HepG2 (cell line): ENCODE results near the gene CLEC20A. TPM values are rescaled to one million over a fixed set of nuclear protein-coding genes. Genes with fewer than 3 reads are reported as not detected.

Experiments
- ATAC-seq: fragments of 200-7000 bp; cut with Tn5 transposase; 3 replicates; pipeline ENCODE4 v1.9.1; 2020; ENCODE audit warnings: mild to moderate bottlenecking, moderate library complexity
- BruUV-seq: library from RNA; stranded (reverse); fragments of 400-500 nt; replicated peaks from 2 replicates; lab custom pipeline; 2021; lab: Mats Ljungman, UMichigan
- CTCF ChIA-PET: fragments of 300-600 bp; formaldehyde crosslinking; extraction: SDS; loops from one replicate; lab custom pipeline; 2021; ENCODE audit warnings: low total read pairs, inconsistent platforms, low intra/inter-chr PET ratio; lab: Yijun Ruan, JAX
- POLR2A ChIA-PET: fragments of 350-600 bp; sonication (Branson Sonifier 250); formaldehyde crosslinking; loops from one replicate; lab custom pipeline; 2020; ENCODE audit warnings: antibody characterized with exemption, inconsistent platforms; lab: Yijun Ruan, JAX
- DNase-seq: peaks from one replicate; pipeline ENCODE4 v3.0.0-alpha.2; 2015; ENCODE audit warnings: low spot score
- FAIRE-seq: peaks from 3 replicates; lab custom pipeline; 2011; peaks lifted over from hg19 to GRCh38; lab: Jason Lieb, UNC
- H2AFZ ChIP-seq: one replicate; pipeline ENCODE4 v1.6.1; 2011; ENCODE audit warnings: low read length, inconsistent platforms
- H3K27ac ChIP-seq: fragments of 300-600 bp; 3 replicates; pipeline ENCODE4 v1.8.0; 2011; ENCODE audit warnings: mixed run types, mild to moderate bottlenecking, mixed read lengths, low read length, inconsistent platforms; ENCODE audit not compliant: insufficient read depth; ENCODE audit errors: extremely low read length
- H3K27me3 ChIP-seq, 2 experiments: fragments of 200-600 bp in 1 of 2; 2 replicates in 1 of 2; 3 replicates in 1 of 2; pipeline versions ENCODE4 v1.6.0 to v1.8.0; 2011; ENCODE audit warnings: low read length in 2 of 2, mild to moderate bottlenecking in 2 of 2, moderate library complexity in 2 of 2, inconsistent platforms in 1 of 2; ENCODE audit not compliant: insufficient read depth in 2 of 2, control insufficient read depth in 1 of 2
- H3K36me3 ChIP-seq, 2 experiments: fragments of 200-600 bp in 1 of 2; replicated peaks in 1 of 2; 2 replicates in 1 of 2; 3 replicates in 1 of 2; pipeline versions ENCODE4 v1.5.1 to v1.8.0; 2011; ENCODE audit warnings: low read length in 2 of 2, inconsistent platforms in 1 of 2; ENCODE audit not compliant: insufficient read depth in 2 of 2, control insufficient read depth in 1 of 2
- H3K4me1 ChIP-seq: 2 replicates; pipeline ENCODE4 v1.5.1; 2012; ENCODE audit warnings: low read length, inconsistent platforms; ENCODE audit not compliant: insufficient read depth
- H3K4me2 ChIP-seq: 2 replicates; pipeline ENCODE4 v1.6.0; 2011; ENCODE audit warnings: low read depth, low read length, inconsistent platforms
- H3K4me3 ChIP-seq, 3 experiments: fragments of 200-600 bp in 1 of 3; sonication (generic), shearing (Covaris generic) in 1 of 3; replicated peaks in 1 of 3; 2 replicates each; pipeline ENCODE4 v1.5.1; 2011 to 2016; ENCODE audit warnings: low read length in 3 of 3, inconsistent platforms in 2 of 3, low read depth in 2 of 3, mild to moderate bottlenecking in 2 of 3, control low read depth in 1 of 3, mixed read lengths in 1 of 3; ENCODE audit not compliant: insufficient read depth in 1 of 3
- H3K79me2 ChIP-seq: one replicate; pipeline ENCODE4 v1.6.1; 2011; ENCODE audit warnings: low read length, inconsistent platforms; ENCODE audit not compliant: insufficient read depth
- H3K9ac ChIP-seq: 2 replicates; pipeline ENCODE4 v1.6.0; 2011; ENCODE audit warnings: mild to moderate bottlenecking, low read depth, low read length, inconsistent platforms; ENCODE audit not compliant: insufficient read depth
- H3K9me3 ChIP-seq: 2 replicates; pipeline ENCODE4 v1.5.1; 2012; ENCODE audit warnings: mild to moderate bottlenecking, low read length
- H4K20me1 ChIP-seq: 2 replicates; pipeline ENCODE4 v1.6.0; 2011; ENCODE audit warnings: inconsistent platforms, mild to moderate bottlenecking, low read length, moderate library complexity; ENCODE audit not compliant: insufficient read depth
- BRCA1 ChIP-seq: sonication (generic); formaldehyde crosslinking; IDR thresholded peaks from 2 replicates; pipeline ENCODE4 v1.4.0; 2020; ENCODE audit warnings: missing genetic modification reagents
- CBX2 ChIP-seq, 2 experiments: fragments of 200-600 bp in 1 of 2; sonication (generic); formaldehyde crosslinking in 1 of 2; IDR thresholded peaks; 2 replicates each; pipeline versions ENCODE4 v1.7.0 to v1.8.1; 2018 to 2022; ENCODE audit warnings: low read depth in 2 of 2, low read length in 1 of 2, mild to moderate bottlenecking in 1 of 2, missing genetic modification reagents in 1 of 2
- CBX5 ChIP-seq: sonication (generic); formaldehyde crosslinking; IDR thresholded peaks from 2 replicates; pipeline ENCODE4 v1.4.0; 2020; ENCODE audit warnings: missing genetic modification reagents, borderline replicate concordance
- CENPBD1 ChIP-seq: sonication (generic); formaldehyde crosslinking; IDR thresholded peaks from 2 replicates; pipeline ENCODE4 v1.8.0; 2022; ENCODE audit warnings: missing genetic modification reagents, low read depth, mild to moderate bottlenecking, borderline replicate concordance
- FOSL1 ChIP-seq: sonication (generic); formaldehyde crosslinking; IDR thresholded peaks from 2 replicates; pipeline ENCODE4 v1.9.0; 2021; ENCODE audit warnings: missing genetic modification reagents, borderline replicate concordance
- GATA4 ChIP-seq: sonication (generic); IDR thresholded peaks from 2 replicates; pipeline ENCODE4 v1.6.1; 2016; ENCODE audit warnings: antibody characterized with exemption, low read depth, borderline replicate concordance
- HDAC6 ChIP-seq: fragments of 200-600 bp; sonication (generic); IDR thresholded peaks from 2 replicates; pipeline ENCODE4 v1.7.0; 2017; ENCODE audit warnings: mild to moderate bottlenecking, antibody characterized with exemption, low read length, low read depth
- KDM6A ChIP-seq: IDR thresholded peaks from 2 replicates; pipeline ENCODE4 v1.6.1; 2016; ENCODE audit warnings: low read depth
- NFIB ChIP-seq: sonication (generic); formaldehyde crosslinking; IDR thresholded peaks from 2 replicates; pipeline ENCODE4 v1.9.0; 2021; ENCODE audit warnings: missing genetic modification reagents, mild to moderate bottlenecking, borderline replicate concordance
- PLRG1 ChIP-seq: fragments of 450-650 bp; conservative IDR thresholded peaks from 2 replicates; pipeline ENCODE4 v1.6.1; 2016
- POLR2A ChIP-seq, 2 experiments: IDR thresholded peaks; 2 replicates each; pipeline ENCODE4 v1.6.1; 2011; ENCODE audit warnings: low read depth in 2 of 2, low read length in 2 of 2, mild to moderate bottlenecking in 1 of 2, moderate library complexity in 1 of 2; ENCODE audit not compliant: insufficient read depth in 1 of 2
- PRPF4 ChIP-seq: fragments of 200-400 bp; formaldehyde crosslinking; IDR thresholded peaks from 2 replicates; pipeline ENCODE4 v1.6.1; 2016; ENCODE audit warnings: low read length, low read depth; ENCODE audit not compliant: poor library complexity, severe bottlenecking
- RARG ChIP-seq: sonication (generic); formaldehyde crosslinking; IDR thresholded peaks from 2 replicates; pipeline ENCODE4 v1.4.0; 2020; ENCODE audit warnings: low read depth, mild to moderate bottlenecking, missing genetic modification reagents
- ZNF17 ChIP-seq: sonication (generic); formaldehyde crosslinking; IDR thresholded peaks from 2 replicates; pipeline ENCODE4 v1.5.0; 2020; ENCODE audit warnings: mild to moderate bottlenecking, missing genetic modification reagents
- ZNF18 ChIP-seq: sonication (generic); formaldehyde crosslinking; IDR thresholded peaks from 2 replicates; pipeline ENCODE4 v1.8.0; 2022; ENCODE audit warnings: mild to moderate bottlenecking, missing genetic modification reagents; ENCODE audit not compliant: insufficient replicate concordance
- ZNF253 ChIP-seq: sonication (generic); formaldehyde crosslinking; IDR thresholded peaks from 2 replicates; pipeline ENCODE4 v1.8.0; 2022; ENCODE audit warnings: mild to moderate bottlenecking, missing genetic modification reagents, borderline replicate concordance
- ZNF614 ChIP-seq: IDR thresholded peaks from 2 replicates; pipeline ENCODE4 v1.6.1; 2018; ENCODE audit warnings: missing biosample characterization, missing genetic modification reagents, inconsistent platforms, borderline replicate concordance
- ZSCAN25 ChIP-seq: sonication (generic); formaldehyde crosslinking; IDR thresholded peaks from 2 replicates; pipeline ENCODE4 v1.8.0; 2022; ENCODE audit warnings: mild to moderate bottlenecking, missing genetic modification reagents
- ZZZ3 ChIP-seq: sonication (generic); formaldehyde crosslinking; IDR thresholded peaks from 2 replicates; pipeline ENCODE4 v1.4.0; 2020; ENCODE audit warnings: missing genetic modification reagents, mild to moderate bottlenecking, borderline replicate concordance
- whole genome bisulfite sequencing: methylation state at CpG from one replicate; pipeline ENCODE4 v1.1.6; 2017; ENCODE audit warnings: low lambda C conversion rate; 5-methylcytosine and 5-hydroxymethylcytosine counted together
- in situ Hi-C: cut with HindIII; loops from 2 replicates; pipeline ENCODE4 v1.10.0; 2017; ENCODE audit warnings: low pct_unique_long_range_greater_than_20kb; ENCODE audit not compliant: extremely low pct_ligation_motif_present
- intact Hi-C: fragments of 100-400 bp; cut with micrococcal nuclease; formaldehyde crosslinking; loops from one replicate; pipeline ENCODE4 v1.10.0; 2022; ENCODE audit not compliant: unreplicated experiment
- polyA plus RNA-seq, 8 experiments: library from polyadenylated mRNA; depleted of rRNA in 3 of 8; stranded (reverse) in 7 of 8; unstranded in 1 of 8; fragments of >200 nt; fragmentation: Illumina TruSeq in 4 of 8; extraction: Trizol in 4 of 8; gene quantifications; 2 replicates each; pipeline versions ENCODE4 v1.2.1 to v1.2.3, GENCODE V29; 2011 to 2016; ENCODE audit warnings: low read depth in 4 of 8, missing spikeins in 1 of 8, mixed read lengths in 1 of 8; ENCODE audit not compliant: insufficient read depth in 1 of 8
- total RNA-seq, 5 experiments: library from RNA; depleted of rRNA; stranded (reverse); fragments of >200 nt; fragmentation: Illumina TruSeq; extraction: Trizol; gene quantifications; 2 replicates each; pipeline ENCODE4 v1.2.3, GENCODE V29; 2016; ENCODE audit warnings: low read depth in 1 of 5
- TF ChIP-seq, protein P1 (sequence below): sonication (generic); formaldehyde crosslinking; IDR thresholded peaks from 2 replicates; pipeline ENCODE4 v1.4.0; 2020; ENCODE audit warnings: low read depth, missing genetic modification reagents

Gene CLEC20A
- total and polyA plus RNA-seq, 2 of the 13 experiments (the other 11 are each of a cell fraction or from before 2014, with no cell fraction given), result not detected

DNA sequence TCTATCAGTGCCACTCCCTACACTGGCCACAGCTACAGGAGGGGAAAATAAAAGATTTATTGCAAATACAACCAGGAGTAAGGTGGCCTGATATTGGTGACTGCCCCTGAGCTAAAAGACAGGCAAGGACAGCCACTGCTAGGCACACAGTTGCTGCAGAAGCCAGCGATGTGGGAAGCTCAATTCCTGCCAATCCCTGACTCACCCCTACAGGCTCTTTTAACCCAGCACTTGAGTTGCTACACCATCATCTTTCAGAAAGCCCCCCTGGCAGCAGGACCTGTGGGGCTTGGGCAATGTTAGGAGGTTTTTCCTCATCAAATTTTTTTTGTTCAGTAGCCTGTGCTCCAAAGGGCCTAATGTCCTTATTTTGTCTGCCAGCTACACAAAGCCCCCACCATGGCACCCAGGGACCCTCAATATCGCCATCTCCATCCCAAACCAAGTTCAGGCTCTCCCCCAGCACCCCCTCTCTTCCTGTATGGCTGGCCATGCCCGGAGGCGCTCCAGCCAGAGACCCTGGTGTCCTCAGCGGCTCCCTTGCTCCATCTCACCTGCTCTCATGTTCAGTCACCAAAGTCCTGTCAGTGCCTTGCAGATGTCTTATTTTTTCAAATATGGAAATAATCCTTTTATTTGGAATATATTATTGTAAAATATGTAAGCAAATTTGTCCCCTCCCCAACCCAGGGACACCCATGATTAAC is 13.4 kb downstream of the CLEC20A start:
- TF ChIP-seq CENPBD1 (CRISPR knock-in tag) (no peak), NFIB (CRISPR knock-in tag) (no peak), KDM6A (CRISPR knock-in tag) (no peak), ZNF17 (CRISPR knock-in tag) (no peak), ZZZ3 (no peak), RARG (no peak), POLR2A (IDR thresholded peaks at IDR 0.05; ENCODE audit: insufficient read depth in 1 of 2, low read depth in 2 of 2, low read length in 2 of 2) (no peak), ZNF614 (CRISPR knock-in tag) (no peak), PRPF4 (no peak), ZNF253 (CRISPR knock-in tag) (no peak), PLRG1 (no peak), ZNF18 (CRISPR knock-in tag) (no peak), FOSL1 (no peak), BRCA1 (CRISPR knock-in tag) (no peak), GATA4 (no peak), CBX5 (CRISPR knock-in tag) (no peak), CBX2 (IDR thresholded peaks at IDR 0.05; ENCODE audit: low read depth, low read length) (no peak), CBX2 (CRISPR knock-in tag; IDR thresholded peaks at IDR 0.05; ENCODE audit: low read depth) (no peak), HDAC6 (no peak), ZSCAN25 (CRISPR knock-in tag) (no peak)
- TF ChIP-seq, protein P1, sequence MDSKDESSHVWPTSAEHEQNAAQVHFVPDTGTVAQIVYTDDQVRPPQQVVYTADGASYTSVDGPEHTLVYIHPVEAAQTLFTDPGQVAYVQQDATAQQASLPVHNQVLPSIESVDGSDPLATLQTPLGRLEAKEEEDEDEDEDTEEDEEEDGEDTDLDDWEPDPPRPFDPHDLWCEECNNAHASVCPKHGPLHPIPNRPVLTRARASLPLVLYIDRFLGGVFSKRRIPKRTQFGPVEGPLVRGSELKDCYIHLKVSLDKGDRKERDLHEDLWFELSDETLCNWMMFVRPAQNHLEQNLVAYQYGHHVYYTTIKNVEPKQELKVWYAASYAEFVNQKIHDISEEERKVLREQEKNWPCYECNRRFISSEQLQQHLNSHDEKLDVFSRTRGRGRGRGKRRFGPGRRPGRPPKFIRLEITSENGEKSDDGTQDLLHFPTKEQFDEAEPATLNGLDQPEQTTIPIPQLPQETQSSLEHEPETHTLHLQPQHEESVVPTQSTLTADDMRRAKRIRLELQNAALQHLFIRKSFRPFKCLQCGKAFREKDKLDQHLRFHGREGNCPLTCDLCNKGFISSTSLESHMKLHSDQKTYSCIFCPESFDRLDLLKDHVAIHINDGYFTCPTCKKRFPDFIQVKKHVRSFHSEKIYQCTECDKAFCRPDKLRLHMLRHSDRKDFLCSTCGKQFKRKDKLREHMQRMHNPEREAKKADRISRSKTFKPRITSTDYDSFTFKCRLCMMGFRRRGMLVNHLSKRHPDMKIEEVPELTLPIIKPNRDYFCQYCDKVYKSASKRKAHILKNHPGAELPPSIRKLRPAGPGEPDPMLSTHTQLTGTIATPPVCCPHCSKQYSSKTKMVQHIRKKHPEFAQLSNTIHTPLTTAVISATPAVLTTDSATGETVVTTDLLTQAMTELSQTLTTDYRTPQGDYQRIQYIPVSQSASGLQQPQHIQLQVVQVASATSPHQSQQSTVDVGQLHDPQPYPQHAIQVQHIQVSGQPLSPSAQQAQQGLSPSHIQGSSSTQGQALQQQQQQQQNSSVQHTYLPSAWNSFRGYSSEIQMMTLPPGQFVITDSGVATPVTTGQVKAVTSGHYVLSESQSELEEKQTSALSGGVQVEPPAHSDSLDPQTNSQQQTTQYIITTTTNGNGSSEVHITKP (CRISPR knock-in tag), result no peak

More for the DNA sequence above, 13.4 kb downstream of the CLEC20A start:
- Histone ChIP-seq H3K9ac (no peak overlapping the region), H3K79me2 (no peaks in the 10 kb centered on the region), H2AFZ (no peak overlapping the region), H4K20me1 (no peaks in the 10 kb centered on the region), H3K36me3 (no peaks in the 10 kb centered on the region), H3K4me2 (no peak overlapping the region), H3K4me3 (no peak overlapping the region), H3K9me3 (no peaks in the 10 kb centered on the region), H3K27ac (no peak overlapping the region), H3K4me1 (peaks cover 13% of the 10 kb centered on the region), H3K27me3 (no peaks in the 10 kb centered on the region)
- DNase-seq (no peak), FAIRE-seq (no peak), ATAC-seq (no peak)
- ChIA-PET POLR2A (no interaction called here), CTCF (no interaction called here)
- no TSS peak for BruUV-seq
- intact Hi-C loops (no loop called here), in situ Hi-C loops (no loop called here)
- 82% methylated on average over 5 of the region's 5 CpGs for WGBS
